ENCODE results near the gene AFF2. TPM values are rescaled to one million over a fixed set of nuclear protein-coding genes. Genes with fewer than 3 reads are reported as not detected.

The AFF2 gene
- total RNA-seq, 6 donors from 2014 or later: 6.1 to 17.4 (median 9.7) TPM

- Histone ChIP-seq H3K4me1 (no peaks in the 10 kb centered on the region), H3K9me3 (no peaks in the 10 kb centered on the region), H3K27ac (no peak overlapping the region), H3K36me3 (no peaks in the 10 kb centered on the region), H3K4me3 (no peak overlapping the region), H3K27me3 (no peaks in the 10 kb centered on the region)
- no peak for TF ChIP-seq POLR2AphosphoS5 (IDR thresholded peaks at IDR 0.05)
- no peak for TF ChIP-seq CTCF (IDR thresholded peaks at IDR 0.05)
- no peak for TF ChIP-seq POLR2A (IDR thresholded peaks at IDR 0.05)
- no peak for TF ChIP-seq EP300 (IDR thresholded peaks at IDR 0.05)
- DNase-seq: no peak
- no peak for ATAC-seq (ENCODE audit: low FRiP score in 2 of 2)
Measured at GRCh38 chrX:148909758-148910157, 409.3 kb downstream of the AFF2 start.

GRCh38 chrX:148913971-148914370 is 413.6 kb downstream of the AFF2 start:
- no peaks in the 10 kb centered on the region for H3K36me3 ChIP-seq
- no peaks in the 10 kb centered on the region for H3K27me3 ChIP-seq
- 66 to 71% methylated on average over 3 of the region's 3 CpGs for WGBS, 2 donors
- no peak for TF ChIP-seq EP300 (IDR thresholded peaks at IDR 0.05)
- no peak for TF ChIP-seq CTCF (IDR thresholded peaks at IDR 0.05)
- TF ChIP-seq POLR2AphosphoS5 (IDR thresholded peaks at IDR 0.05): no peak
- no peak for TF ChIP-seq POLR2A (IDR thresholded peaks at IDR 0.05)
- no peak for DNase-seq
- no peaks in the 10 kb centered on the region for H3K4me1 ChIP-seq
- no peak overlapping the region for H3K4me3 ChIP-seq
- H3K9me3 ChIP-seq: no peaks in the 10 kb centered on the region
- no peak overlapping the region for H3K27ac ChIP-seq
- ATAC-seq (ENCODE audit: low FRiP score in 2 of 2): no peak

GRCh38 chrX:148914783-148915182 is 414.4 kb downstream of the AFF2 start:
- TF ChIP-seq CTCF (IDR thresholded peaks at IDR 0.05) (no peak), POLR2A (IDR thresholded peaks at IDR 0.05) (no peak), POLR2AphosphoS5 (IDR thresholded peaks at IDR 0.05) (no peak), EP300 (IDR thresholded peaks at IDR 0.05) (no peak)
- no peaks in the 10 kb centered on the region for H3K9me3 ChIP-seq
- no peak for DNase-seq
- no peak overlapping the region for H3K27ac ChIP-seq
- no peaks in the 10 kb centered on the region for H3K4me1 ChIP-seq
- no peak for ATAC-seq (ENCODE audit: low FRiP score in 2 of 2)
- no peak overlapping the region for H3K4me3 ChIP-seq
- H3K36me3 ChIP-seq: no peaks in the 10 kb centered on the region
- WGBS, 2 donors: 73 to 86% methylated on average over 3 of the region's 3 CpGs
- H3K27me3 ChIP-seq: no peaks in the 10 kb centered on the region

- ATAC-seq (ENCODE audit: low FRiP score in 2 of 2) (no peak), DNase-seq (no peak)
- no peaks in the 10 kb centered on the region for H3K27me3 ChIP-seq
- no peaks in the 10 kb centered on the region for H3K36me3 ChIP-seq
- no peaks in the 10 kb centered on the region for H3K9me3 ChIP-seq
- H3K4me1 ChIP-seq: no peaks in the 10 kb centered on the region
- WGBS, 2 donors: 66 to 79% methylated on average over 5 of the region's 5 CpGs
- H3K27ac ChIP-seq: no peak overlapping the region
- no peak for TF ChIP-seq CTCF (IDR thresholded peaks at IDR 0.05)
- no peak for TF ChIP-seq POLR2AphosphoS5 (IDR thresholded peaks at IDR 0.05)
- TF ChIP-seq POLR2A (IDR thresholded peaks at IDR 0.05): no peak
- no peak for TF ChIP-seq EP300 (IDR thresholded peaks at IDR 0.05)
- no peak overlapping the region for H3K4me3 ChIP-seq
Measured at GRCh38 chrX:148915474-148915873, 415.1 kb downstream of the AFF2 start.

- no peak for DNase-seq
- no peaks in the 10 kb centered on the region for H3K27me3 ChIP-seq
Measured at GRCh38 chrX:148917441-148917840, 417.0 kb downstream of the AFF2 start.

More at GRCh38 chrX:148917441-148917840, 417.0 kb downstream of the AFF2 start:
- no peaks in the 10 kb centered on the region for H3K9me3 ChIP-seq
- 73 to 94% methylated on average over 4 of the region's 4 CpGs for WGBS, 2 donors
- TF ChIP-seq CTCF (IDR thresholded peaks at IDR 0.05): no peak
- ATAC-seq (ENCODE audit: low FRiP score in 2 of 2): no peak
- H3K4me1 ChIP-seq: no peaks in the 10 kb centered on the region
- H3K4me3 ChIP-seq: no peak overlapping the region
- H3K36me3 ChIP-seq: no peaks in the 10 kb centered on the region
- no peak overlapping the region for H3K27ac ChIP-seq

Data from upper lobe of left lung (tissue), 6 donors.